GM19240 (cell line): ENCODE results near the gene RMRP.
"Not testable (repeated sequence)": the region's sequence is repeated elsewhere in the genome, so short reads cannot be mapped to it uniquely, and the experiment has no call there.

ENCODE experiments used
- DNase-seq: peaks from one replicate; pipeline ENCODE4 v3.0.0; 2011; ENCODE audit warnings: low spot score; ENCODE audit not compliant: insufficient read length

The RMRP gene

GRCh38 chr9:35643046-35643445, 14.8 kb downstream of the RMRP start:
- no peak for DNase-seq

GRCh38 chr9:35641478-35641877, 16.3 kb downstream of the RMRP start:
- not testable (repeated sequence) for DNase-seq

GRCh38 chr9:35640431-35640830, 17.4 kb downstream of the RMRP start:
- DNase-seq, result not testable (repeated sequence)

- DNase-seq, result no peak
Measured at GRCh38 chr9:35639631-35640030, 18.2 kb downstream of the RMRP start.

GRCh38 chr9:35639225-35639624, 18.6 kb downstream of the RMRP start:
- not testable (repeated sequence) for DNase-seq

GRCh38 chr9:35638751-35639150, 19.1 kb downstream of the RMRP start:
- DNase-seq, result not testable (repeated sequence)

- not testable (repeated sequence) for DNase-seq
Measured at GRCh38 chr9:35637427-35637955, 20.3 kb downstream of the RMRP start.

GRCh38 chr9:35636877-35637246, 21.0 kb downstream of the RMRP start:
- DNase-seq, result not testable (repeated sequence)

- DNase-seq, result no peak
Measured at GRCh38 chr9:35636135-35636876, 21.5 kb downstream of the RMRP start.

- DNase-seq, result no peak
Measured at GRCh38 chr9:35635730-35636129, 22.1 kb downstream of the RMRP start.

- no peak for DNase-seq
Measured at GRCh38 chr9:35629597-35629996, 28.2 kb downstream of the RMRP start.

- DNase-seq, result no peak
Measured at GRCh38 chr9:35628389-35628991, 29.3 kb downstream of the RMRP start.

GRCh38 chr9:35627575-35627974, 30.2 kb downstream of the RMRP start:
- no peak for DNase-seq

- no peak for DNase-seq
Measured at GRCh38 chr9:35619800-35620158, 38.0 kb downstream of the RMRP start.

GRCh38 chr9:35618854-35619799, 38.7 kb downstream of the RMRP start:
- peak; percentile 25 for DNase-seq

GRCh38 chr9:35618325-35618727, 39.5 kb downstream of the RMRP start, which contains the start of gene CD72:
CD72 (minus strand) TSS chr9:35618413; CDS start chr9:35618303, 110 bp downstream.
- DNase-seq, result no peak

GRCh38 chr9:35617548-35617947, 40.3 kb downstream of the RMRP start:
- no peak for DNase-seq

- peak; percentile 50 for DNase-seq
Measured at GRCh38 chr9:35616681-35617459, 40.9 kb downstream of the RMRP start.

- no peak for DNase-seq
Measured at GRCh38 chr9:35615981-35616680, 41.7 kb downstream of the RMRP start.

- no peak for DNase-seq
Measured at GRCh38 chr9:35612843-35613242, 45.0 kb downstream of the RMRP start.
